ENCODE results near the gene SLC2A13. TPM values are rescaled to one million over a fixed set of nuclear protein-coding genes. Genes with fewer than 3 reads are reported as not detected.

Gene SLC2A13
- total RNA-seq, 1 experiment from 2014 or later: 7.0 TPM

- Histone ChIP-seq H3K18ac (ENCODE audit: insufficient read length, low read depth, low read length) (no peak overlapping the region), H4K91ac (ENCODE audit: insufficient read length, low read depth, low read length) (no peak overlapping the region), H3K4ac (ENCODE audit: low read depth, low read length) (no peak overlapping the region), H4K5ac (ENCODE audit: insufficient read length, low read depth, low read length) (no peak overlapping the region), H2BK15ac (ENCODE audit: low read depth, low read length) (no peak overlapping the region), H3K23me2 (ENCODE audit: insufficient read length, low read depth, low read length, poor library complexity, severe bottlenecking) (no peaks in the 10 kb centered on the region), H3K27ac (ENCODE audit: insufficient read length, low read depth, low read length) (no peak overlapping the region), H2BK5ac (ENCODE audit: insufficient read length, low read length) (no peak overlapping the region), H2AFZ (ENCODE audit: low read length) (no peak overlapping the region), H2BK12ac (ENCODE audit: insufficient read length, low read depth, low read length) (no peak overlapping the region), H3K4me1 (ENCODE audit: insufficient read depth, low read length) (no peaks in the 10 kb centered on the region), H3K4me2 (ENCODE audit: insufficient read depth, insufficient read length, low read length) (no peak overlapping the region), H3K79me2 (ENCODE audit: insufficient read depth, low read length) (no peaks in the 10 kb centered on the region), H4K8ac (replicated peaks; ENCODE audit: insufficient read length, low read depth, low read length) (no peak overlapping the region), H2BK120ac (ENCODE audit: low read depth, low read length, poor library complexity, severe bottlenecking) (no peak overlapping the region), H3K79me1 (ENCODE audit: insufficient read depth, low read depth, low read length, poor library complexity, severe bottlenecking) (no peaks in the 10 kb centered on the region), H4K20me1 (ENCODE audit: control insufficient read depth, insufficient read depth, insufficient read length) (no peaks in the 10 kb centered on the region), H3T11ph (ENCODE audit: low read length) (no peak overlapping the region), H2AK5ac (ENCODE audit: insufficient read length, low read length) (no peak overlapping the region), H2BK20ac (ENCODE audit: low read depth, low read length, poor library complexity, severe bottlenecking) (no peak overlapping the region), H3K56ac (ENCODE audit: insufficient read length, low read depth, low read length) (no peak overlapping the region), H3K9ac (ENCODE audit: extremely low read depth, insufficient read length, low read length) (no peak overlapping the region), H3K9me3 (ENCODE audit: control insufficient read depth, low read depth, low read length) (no peaks in the 10 kb centered on the region), H3K14ac (ENCODE audit: insufficient read depth, low read length) (no peak overlapping the region), H3K27me3 (ENCODE audit: insufficient read depth, low read length) (no peaks in the 10 kb centered on the region), H3K23ac (ENCODE audit: insufficient read length, low read depth, low read length) (no peak overlapping the region)
- no peaks in the 10 kb centered on the region for H3K27me3 Mint-ChIP-seq (ENCODE audit: low read depth)
- H3K9me3 Mint-ChIP-seq: no peaks in the 10 kb centered on the region
- H3K4me1 Mint-ChIP-seq: no peaks in the 10 kb centered on the region
- TF ChIP-seq CTCF (conservative IDR thresholded peaks at IDR 0.05): no peak
- DNase-seq: no peak
- no peak overlapping the region for H3K4me3 Mint-ChIP-seq
- H3K36me3 Mint-ChIP-seq (ENCODE audit: insufficient read depth in 1 of 3, low read depth in 3 of 3): no peaks in the 10 kb centered on the region
- H3K27ac Mint-ChIP-seq: no peak overlapping the region; a peak in 1 of 7 replicates
Observed at GRCh38 chr12:39906237-39906636, 199.6 kb downstream of the SLC2A13 start.
